Nephron (organoid): ENCODE data around the gene UBN1.
A peak's percentile ranks its signal among the peaks of the same experiment; 100 is the strongest.

ENCODE experiments used
- H3K27ac Mint-ChIP-seq, 3 experiments: 2 replicates each; pipeline ENCODE4 v1.8.0; 2020; ENCODE audit warnings: mixed read lengths in 3 of 3, mild to moderate bottlenecking in 2 of 3, moderate library complexity in 1 of 3
- H3K27me3 Mint-ChIP-seq: 2 replicates; pipeline ENCODE4 v1.8.0; 2021; ENCODE audit warnings: low read depth, mild to moderate bottlenecking, moderate library complexity, mixed read lengths
- H3K36me3 Mint-ChIP-seq: 2 replicates; pipeline ENCODE4 v1.8.0; 2020; ENCODE audit warnings: low read depth, mixed read lengths
- H3K4me1 Mint-ChIP-seq: 2 replicates; pipeline ENCODE4 v1.8.0; 2020; ENCODE audit warnings: mixed read lengths
- H3K4me3 Mint-ChIP-seq, 3 experiments: 2 replicates each; pipeline ENCODE4 v1.8.0; 2020; ENCODE audit warnings: mild to moderate bottlenecking in 3 of 3, mixed read lengths in 3 of 3, moderate library complexity in 2 of 3
- H3K9me3 Mint-ChIP-seq: 2 replicates; pipeline ENCODE4 v1.8.0; 2020; ENCODE audit warnings: mixed read lengths
- CTCF ChIP-seq, 3 experiments: fragments of 200-600 bp; sonication (generic); IDR thresholded peaks; one replicate each; pipeline ENCODE4 v1.5.0; 2021; ENCODE audit warnings: antibody characterized with exemption in 3 of 3; ENCODE audit not compliant: unreplicated experiment in 3 of 3

The UBN1 gene

GRCh38 chr16:4850211-4850610 is 2.9 kb downstream of the UBN1 start:
- peaks cover 29% of the 10 kb centered on the region for H3K36me3 Mint-ChIP-seq
- no peaks in the 10 kb centered on the region for H3K9me3 Mint-ChIP-seq
- peaks cover 46% of the 10 kb centered on the region for H3K4me1 Mint-ChIP-seq
- no peak for TF ChIP-seq CTCF (IDR thresholded peaks at IDR 0.05; ENCODE audit: unreplicated experiment in 3 of 3)
- H3K27ac Mint-ChIP-seq = peak overlapping the region in 1 of 3 experiments; percentile 57
- H3K4me3 Mint-ChIP-seq = peak overlapping the region; percentile 67 to 80 (median 69)
- no peaks in the 10 kb centered on the region for H3K27me3 Mint-ChIP-seq

- Mint-ChIP-seq H3K4me3 (no peak overlapping the region), H3K9me3 (no peaks in the 10 kb centered on the region), H3K27me3 (no peaks in the 10 kb centered on the region), H3K36me3 (peaks cover 29% of the 10 kb centered on the region), H3K4me1 (peaks cover 34% of the 10 kb centered on the region), H3K27ac (no peak overlapping the region)
- no peak for TF ChIP-seq CTCF (IDR thresholded peaks at IDR 0.05; ENCODE audit: unreplicated experiment in 3 of 3)
Measured at GRCh38 chr16:4852221-4852872, 5.1 kb downstream of the UBN1 start.

DNA sequence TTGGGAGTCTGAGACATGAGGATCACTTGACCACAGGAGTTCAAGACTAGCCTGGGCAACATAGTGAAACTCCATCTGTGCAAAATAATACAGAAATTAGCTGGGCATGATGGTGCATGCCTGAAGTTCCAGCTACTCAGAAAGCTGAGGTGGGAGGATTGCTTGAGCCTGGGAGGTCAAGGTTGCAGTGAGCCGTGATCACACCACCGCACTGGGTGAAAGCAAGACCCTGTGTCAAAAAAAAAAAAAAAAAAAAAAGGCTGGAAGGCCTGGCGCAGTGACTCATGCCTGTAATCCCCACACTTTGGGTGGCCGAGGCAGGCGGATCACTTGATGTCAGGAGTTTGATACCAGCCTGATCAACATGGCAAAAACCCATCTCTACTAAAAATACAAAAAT is 8.1 kb downstream of the UBN1 start:
- peaks cover 55% of the 10 kb centered on the region for H3K36me3 Mint-ChIP-seq
- H3K27me3 Mint-ChIP-seq = no peaks in the 10 kb centered on the region
- H3K4me3 Mint-ChIP-seq = no peak overlapping the region
- TF ChIP-seq CTCF (IDR thresholded peaks at IDR 0.05; ENCODE audit: unreplicated experiment in 3 of 3) = no peak
- no peak overlapping the region for H3K27ac Mint-ChIP-seq
- H3K4me1 Mint-ChIP-seq = peaks cover 12% of the 10 kb centered on the region
- H3K9me3 Mint-ChIP-seq = no peaks in the 10 kb centered on the region

DNA sequence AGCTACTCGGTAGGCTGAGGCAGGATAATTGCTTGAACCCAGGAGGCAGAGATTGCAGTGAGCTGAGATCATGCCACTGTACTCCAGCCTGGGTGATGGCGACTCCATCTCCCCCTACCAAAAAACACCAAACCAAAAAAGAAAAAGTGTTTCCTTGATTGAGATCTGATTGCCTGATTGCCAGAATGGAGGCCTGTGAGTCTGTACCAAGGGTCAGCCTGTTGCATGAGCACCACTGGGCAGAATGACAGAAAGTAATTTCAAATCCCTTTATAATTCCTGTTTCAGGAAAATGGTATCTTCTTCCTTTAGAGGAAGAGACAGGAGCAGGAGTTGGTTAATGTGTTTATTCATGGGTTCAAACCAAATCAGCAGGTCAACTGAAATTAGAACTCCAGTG is 8.5 kb downstream of the UBN1 start:
- Mint-ChIP-seq H3K36me3 (peaks cover 57% of the 10 kb centered on the region), H3K9me3 (no peaks in the 10 kb centered on the region), H3K27ac (no peak overlapping the region), H3K4me1 (peaks cover 8% of the 10 kb centered on the region), H3K27me3 (no peaks in the 10 kb centered on the region), H3K4me3 (no peak overlapping the region)
- TF ChIP-seq CTCF (IDR thresholded peaks at IDR 0.05; ENCODE audit: unreplicated experiment in 3 of 3) = no peak

GRCh38 chr16:4859190-4859899 is 12.1 kb downstream of the UBN1 start:
- no peaks in the 10 kb centered on the region for H3K27me3 Mint-ChIP-seq
- no peak overlapping the region for H3K27ac Mint-ChIP-seq
- H3K4me1 Mint-ChIP-seq = no peaks in the 10 kb centered on the region
- H3K9me3 Mint-ChIP-seq = no peaks in the 10 kb centered on the region
- no peak overlapping the region for H3K4me3 Mint-ChIP-seq
- H3K36me3 Mint-ChIP-seq = peaks cover 67% of the 10 kb centered on the region
- no peak for TF ChIP-seq CTCF (IDR thresholded peaks at IDR 0.05; ENCODE audit: unreplicated experiment in 3 of 3)

DNA sequence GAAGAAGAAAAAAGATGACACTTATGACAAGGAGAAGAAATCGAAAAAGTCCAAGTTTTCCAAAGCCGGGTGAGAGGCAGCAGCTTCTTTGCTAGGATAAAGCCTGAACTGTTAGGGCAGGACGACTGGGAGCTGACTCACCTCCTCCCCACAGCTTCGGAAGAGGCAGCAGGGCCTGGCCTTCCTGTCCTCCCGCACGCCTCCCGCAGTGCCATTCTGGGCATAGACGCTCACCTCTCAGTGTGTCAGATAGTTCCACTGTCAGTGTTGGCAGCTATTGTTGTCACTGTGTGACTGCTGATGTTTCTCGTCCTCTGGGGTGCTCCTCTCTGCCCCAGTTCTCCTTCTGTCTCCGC is 12.6 kb downstream of the UBN1 start:
- TF ChIP-seq CTCF (IDR thresholded peaks at IDR 0.05; ENCODE audit: unreplicated experiment in 3 of 3) = no peak
- no peaks in the 10 kb centered on the region for H3K9me3 Mint-ChIP-seq
- peaks cover 65% of the 10 kb centered on the region for H3K36me3 Mint-ChIP-seq
- H3K4me3 Mint-ChIP-seq = no peak overlapping the region
- H3K4me1 Mint-ChIP-seq = no peaks in the 10 kb centered on the region
- no peaks in the 10 kb centered on the region for H3K27me3 Mint-ChIP-seq
- no peak overlapping the region for H3K27ac Mint-ChIP-seq
